ENCODE measurements around the gene PEBP1.

DNA sequence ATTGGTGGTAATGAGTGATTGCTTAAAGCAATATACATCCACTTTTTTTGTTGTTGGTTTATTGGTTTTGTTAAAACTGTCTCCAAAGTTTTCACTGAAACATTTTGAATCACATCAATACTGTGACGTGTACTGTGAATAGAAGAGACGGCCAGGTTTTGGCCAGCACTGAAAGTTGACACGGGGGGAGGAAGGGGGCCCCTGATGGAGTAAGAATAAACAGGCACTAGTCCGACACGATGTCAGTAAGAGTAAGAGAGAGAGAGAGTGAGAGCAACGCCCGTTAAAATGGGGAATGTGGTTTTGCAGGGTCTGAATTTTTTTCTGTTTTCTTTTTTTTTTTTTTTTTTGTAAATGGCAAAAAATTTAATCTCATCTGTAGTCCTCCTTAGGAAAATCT lies 14.7 kb downstream of the PEBP1 start:
- TF ChIP-seq CTCF (IDR thresholded peaks at IDR 0.05; ENCODE audit: borderline replicate concordance, extremely low read depth, low read length, poor library complexity, severe bottlenecking) (no peak), EZH2 (IDR thresholded peaks at IDR 0.05; ENCODE audit: borderline replicate concordance, low read depth, low read length, severe bottlenecking) (no peak)
